PC-9 (cell line): ENCODE measurements around the gene RIPK3.

ENCODE experiments used
- EZH2 ChIP-seq: fragments of 200-600 bp; sonication (generic); IDR thresholded peaks from 2 replicates; pipeline ENCODE4 v1.8.0; 2017; ENCODE audit warnings: antibody characterized with exemption, low read depth
- TF ChIP-seq, protein P1 (sequence below): fragments of 200-600 bp; sonication (generic); conservative IDR thresholded peaks from 2 replicates; pipeline ENCODE4 v1.6.1; 2017; ENCODE audit warnings: mixed run types, antibody characterized with exemption, mild to moderate bottlenecking, moderate library complexity

DNA sequence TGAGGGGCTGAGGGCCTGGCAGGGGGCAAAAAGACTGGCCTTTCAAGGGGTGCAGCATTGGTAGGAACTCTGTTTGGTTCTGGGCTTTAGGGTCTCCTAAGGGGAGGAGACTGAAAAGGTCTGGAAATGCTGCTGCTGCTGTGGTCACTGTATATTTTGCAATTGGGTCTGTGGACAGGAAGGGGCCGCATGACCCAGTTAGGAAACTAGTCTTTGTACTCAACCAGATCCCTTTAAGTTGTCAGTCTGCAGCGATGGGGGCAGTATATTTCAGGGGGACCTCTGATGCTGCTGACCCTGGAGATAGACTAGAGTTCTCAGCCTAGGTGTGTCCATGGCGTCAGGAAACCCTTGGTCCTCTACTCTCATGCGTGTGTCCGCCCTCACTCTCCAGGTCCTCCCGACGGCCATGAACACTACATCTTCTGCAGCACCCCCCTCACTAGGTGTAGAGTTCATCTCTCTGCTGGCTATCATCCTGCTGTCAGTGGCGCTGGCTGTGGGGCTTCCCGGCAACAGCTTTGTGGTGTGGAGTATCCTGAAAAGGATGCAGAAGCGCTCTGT, 24.5 kb downstream of the RIPK3 start:
- TF ChIP-seq EZH2 = no peak
- TF ChIP-seq, protein P1, sequence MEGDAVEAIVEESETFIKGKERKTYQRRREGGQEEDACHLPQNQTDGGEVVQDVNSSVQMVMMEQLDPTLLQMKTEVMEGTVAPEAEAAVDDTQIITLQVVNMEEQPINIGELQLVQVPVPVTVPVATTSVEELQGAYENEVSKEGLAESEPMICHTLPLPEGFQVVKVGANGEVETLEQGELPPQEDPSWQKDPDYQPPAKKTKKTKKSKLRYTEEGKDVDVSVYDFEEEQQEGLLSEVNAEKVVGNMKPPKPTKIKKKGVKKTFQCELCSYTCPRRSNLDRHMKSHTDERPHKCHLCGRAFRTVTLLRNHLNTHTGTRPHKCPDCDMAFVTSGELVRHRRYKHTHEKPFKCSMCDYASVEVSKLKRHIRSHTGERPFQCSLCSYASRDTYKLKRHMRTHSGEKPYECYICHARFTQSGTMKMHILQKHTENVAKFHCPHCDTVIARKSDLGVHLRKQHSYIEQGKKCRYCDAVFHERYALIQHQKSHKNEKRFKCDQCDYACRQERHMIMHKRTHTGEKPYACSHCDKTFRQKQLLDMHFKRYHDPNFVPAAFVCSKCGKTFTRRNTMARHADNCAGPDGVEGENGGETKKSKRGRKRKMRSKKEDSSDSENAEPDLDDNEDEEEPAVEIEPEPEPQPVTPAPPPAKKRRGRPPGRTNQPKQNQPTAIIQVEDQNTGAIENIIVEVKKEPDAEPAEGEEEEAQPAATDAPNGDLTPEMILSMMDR = no peak
